ENCODE data around the gene LZTS2. TPM values are rescaled to one million over a fixed set of nuclear protein-coding genes. Genes with fewer than 3 reads are reported as not detected.

LZTS2 gene
- total and polyA plus RNA-seq, 2 of the 4 experiments (the other 2 are of a cell fraction): 19.2 to 101 TPM

- no peak overlapping the region for H2BK15ac ChIP-seq (ENCODE audit: low read depth, low read length)
- no peak overlapping the region for H3K9ac ChIP-seq (ENCODE audit: low read depth, low read length)
- no peaks in the 10 kb centered on the region for H3K9me3 ChIP-seq (ENCODE audit: control insufficient read depth, insufficient read depth, low read length)
- H4K5ac ChIP-seq (ENCODE audit: low read depth, low read length): no peak overlapping the region
- peaks cover 33% of the 10 kb centered on the region for H3K36me3 ChIP-seq (ENCODE audit: control insufficient read depth, insufficient read depth, low read length)
- no peak overlapping the region for H3K56ac ChIP-seq (ENCODE audit: extremely low read depth, insufficient read depth, low read length)
- intact Hi-C loops (cut with micrococcal nuclease): no loop called here
- H2BK120ac ChIP-seq (ENCODE audit: low read depth, low read length): no peak overlapping the region
- WGBS, 2 experiments (ENCODE audit: extremely low coverage in 2 of 2, insufficient read length in 1 of 2): no CpG with 5 or more reads among the region's 7 CpGs
- H3K4me3 ChIP-seq (ENCODE audit: insufficient read depth, low read depth, low read length): no peak overlapping the region
- peaks cover 7 to 16% of the 10 kb centered on the region in 2 experiments; a peak in 3 of 4 replicates for H3K79me1 ChIP-seq (ENCODE audit: low read depth in 1 of 2, low read length in 2 of 2)
- DNase-seq (no peak), ATAC-seq (ENCODE audit: low read depth) (no peak)
- no peak overlapping the region for H2AK9ac ChIP-seq (replicated peaks; ENCODE audit: low read depth, low read length, poor library complexity)
- in situ Hi-C loops (cut with MboI; ENCODE audit: low sequenced_read_pairs): no loop called here
- H3K4ac ChIP-seq (ENCODE audit: low read depth, low read length): no peak overlapping the region
- H3K14ac ChIP-seq (replicated peaks; ENCODE audit: low read depth, low read length): no peak overlapping the region
- TF ChIP-seq RAD21 (IDR thresholded peaks at IDR 0.05; ENCODE audit: low read length) (no peak), MXI1 (IDR thresholded peaks at IDR 0.05; ENCODE audit: borderline replicate concordance, low read depth, low read length) (no peak), MAZ (IDR thresholded peaks at IDR 0.05; ENCODE audit: borderline replicate concordance, low read depth, low read length) (no peak), RFX5 (IDR thresholded peaks at IDR 0.05; ENCODE audit: low read depth, low read length) (no peak), FOS (IDR thresholded peaks at IDR 0.05; ENCODE audit: low read depth, low read length) (no peak), CHD1 (IDR thresholded peaks at IDR 0.05; ENCODE audit: low read depth, low read length) (no peak), POLR2A (IDR thresholded peaks at IDR 0.05; ENCODE audit: low read depth, low read length) (no peak), MAFK (IDR thresholded peaks at IDR 0.05; ENCODE audit: low read depth, low read length) (no peak), SMC3 (IDR thresholded peaks at IDR 0.05; ENCODE audit: low read depth, low read length) (no peak), ELK1 (IDR thresholded peaks at IDR 0.05; ENCODE audit: borderline replicate concordance, low read depth, low read length) (no peak), NFE2L2 (IDR thresholded peaks at IDR 0.05; ENCODE audit: low read depth, low read length) (no peak), CTCF (conservative IDR thresholded peaks at IDR 0.05; ENCODE audit: low read depth, low read length) (no peak), CEBPB (IDR thresholded peaks at IDR 0.05; ENCODE audit: low read depth, low read length) (no peak), BHLHE40 (IDR thresholded peaks at IDR 0.05; ENCODE audit: low read depth, low read length) (no peak), RCOR1 (IDR thresholded peaks at IDR 0.05; ENCODE audit: insufficient replicate concordance, low read length) (no peak)
- TF ChIP-seq, protein P1, sequence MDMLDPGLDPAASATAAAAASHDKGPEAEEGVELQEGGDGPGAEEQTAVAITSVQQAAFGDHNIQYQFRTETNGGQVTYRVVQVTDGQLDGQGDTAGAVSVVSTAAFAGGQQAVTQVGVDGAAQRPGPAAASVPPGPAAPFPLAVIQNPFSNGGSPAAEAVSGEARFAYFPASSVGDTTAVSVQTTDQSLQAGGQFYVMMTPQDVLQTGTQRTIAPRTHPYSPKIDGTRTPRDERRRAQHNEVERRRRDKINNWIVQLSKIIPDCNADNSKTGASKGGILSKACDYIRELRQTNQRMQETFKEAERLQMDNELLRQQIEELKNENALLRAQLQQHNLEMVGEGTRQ (IDR thresholded peaks at IDR 0.05; ENCODE audit: low read depth, low read length): no peak
- dilution Hi-C loops (cut with HindIII; ENCODE audit: low sequenced_read_pairs, unreplicated experiment): no loop called here
- H2BK5ac ChIP-seq (ENCODE audit: low read depth, low read length, poor library complexity, severe bottlenecking): no peak overlapping the region
- BruUV-seq (replicated peaks): no TSS peak
- H3K27ac ChIP-seq (ENCODE audit: insufficient read depth, low read length): no peak overlapping the region
- H3K27me3 ChIP-seq (ENCODE audit: control insufficient read depth, insufficient read depth, low read length): no peaks in the 10 kb centered on the region
- H2AFZ ChIP-seq (replicated peaks; ENCODE audit: low read length, poor library complexity): peak overlapping the region; percentile 33
- peaks cover 1% of the 10 kb centered on the region for H4K20me1 ChIP-seq (ENCODE audit: insufficient read depth, low read length)
- H4K91ac ChIP-seq (ENCODE audit: insufficient read depth, low read depth, low read length): no peak overlapping the region
- no peak overlapping the region for H3K23ac ChIP-seq (ENCODE audit: low read depth, low read length)
- H3K4me1 ChIP-seq (ENCODE audit: control insufficient read depth, insufficient read depth, low read length): no peaks in the 10 kb centered on the region
- ChIA-PET CTCF (no interaction called here), POLR2A (ENCODE audit: unreplicated experiment) (no interaction called here)
- no peak overlapping the region for H2BK20ac ChIP-seq (ENCODE audit: low read depth, low read length)
- no peak overlapping the region for H3K4me2 ChIP-seq (ENCODE audit: low read depth, low read length)
- H4K8ac ChIP-seq (ENCODE audit: low read depth in 2 of 2, low read length in 2 of 2): no peak overlapping the region
- no peak overlapping the region for H2AK5ac ChIP-seq (ENCODE audit: low read depth, low read length)
- peaks cover 8% of the 10 kb centered on the region for H3K9me1 ChIP-seq (ENCODE audit: insufficient read depth, low read length)
- no peak overlapping the region for H3K18ac ChIP-seq (ENCODE audit: low read depth, low read length)
Observed at GRCh38 chr10:100980711-100981110, 18.9 kb upstream of the LZTS2 start.

Measured in IMR-90 (cell line).